Measurements from ENCODE around the gene PPP1R27. TPM values are rescaled to one million over a fixed set of nuclear protein-coding genes. Genes with fewer than 3 reads are reported as not detected.
A peak's percentile ranks its signal among the peaks of the same experiment; 100 is the strongest.

Gene PPP1R27
- total RNA-seq, 1 experiment from 2014 or later: not detected

GRCh38 chr17:81832608-81833159, 2.2 kb downstream of the PPP1R27 start:
- POLR2A ChIA-PET: interaction anchor here (0.6 to 2.3 kb wide), 24 partner anchors 9 to 266 kb away, joined by 3 to 16 read pairs (median 6); partner anchors contain the start of genes ARL16, FASN, HGS and MRPL12
- Mint-ChIP-seq H3K9me3 (ENCODE audit: unreplicated experiment) (no peaks in the 10 kb centered on the region), H3K4me3 (ENCODE audit: unreplicated experiment) (peak overlapping the region; percentile 79), H3K36me3 (ENCODE audit: insufficient read depth, unreplicated experiment) (peaks cover 5% of the 10 kb centered on the region), H3K27me3 (ENCODE audit: insufficient read depth, unreplicated experiment) (no peaks in the 10 kb centered on the region), H3K27ac (ENCODE audit: low read depth, unreplicated experiment) (peak overlapping the region; percentile 80), H3K4me1 (ENCODE audit: insufficient read depth, unreplicated experiment) (peaks cover 9% of the 10 kb centered on the region)
- CTCF ChIA-PET: interaction anchor here (0.5 kb wide), 1 partner anchor 30 kb away, joined by 5 read pairs; no protein-coding TSS in a partner anchor
- intact Hi-C loops (cut with micrococcal nuclease): no loop called here
- TSS peak; percentile 60 for BruUV-seq (replicated peaks)
- peak; percentile 28 for DNase-seq (ENCODE audit: unreplicated experiment)
- TF ChIP-seq CTCF (IDR thresholded peaks at IDR 0.05; ENCODE audit: unreplicated experiment): no peak

- CTCF ChIA-PET: interaction anchor here (0.5 kb wide), 1 partner anchor 31 kb away, joined by 5 read pairs; no protein-coding TSS in a partner anchor
- H3K27ac Mint-ChIP-seq (ENCODE audit: low read depth, unreplicated experiment): peak overlapping the region; percentile 70
- H3K4me1 Mint-ChIP-seq (ENCODE audit: insufficient read depth, unreplicated experiment): peaks cover 9% of the 10 kb centered on the region
- H3K9me3 Mint-ChIP-seq (ENCODE audit: unreplicated experiment): no peaks in the 10 kb centered on the region
- intact Hi-C loops (cut with micrococcal nuclease): no loop called here
- no peaks in the 10 kb centered on the region for H3K27me3 Mint-ChIP-seq (ENCODE audit: insufficient read depth, unreplicated experiment)
- TF ChIP-seq CTCF (IDR thresholded peaks at IDR 0.05; ENCODE audit: unreplicated experiment): no peak
- no TSS peak for BruUV-seq (replicated peaks)
- DNase-seq (ENCODE audit: unreplicated experiment): no peak
- H3K4me3 Mint-ChIP-seq (ENCODE audit: unreplicated experiment): peak overlapping the region; percentile 79
- POLR2A ChIA-PET: interaction anchor here (0.6 to 2.2 kb wide), 7 partner anchors 9 to 155 kb away, joined by 3 to 16 read pairs (median 4); partner anchors contain the start of gene MRPL12
- peaks cover 5% of the 10 kb centered on the region for H3K36me3 Mint-ChIP-seq (ENCODE audit: insufficient read depth, unreplicated experiment)
Measured at GRCh38 chr17:81831957-81832607, 2.8 kb downstream of the PPP1R27 start.

DNA sequence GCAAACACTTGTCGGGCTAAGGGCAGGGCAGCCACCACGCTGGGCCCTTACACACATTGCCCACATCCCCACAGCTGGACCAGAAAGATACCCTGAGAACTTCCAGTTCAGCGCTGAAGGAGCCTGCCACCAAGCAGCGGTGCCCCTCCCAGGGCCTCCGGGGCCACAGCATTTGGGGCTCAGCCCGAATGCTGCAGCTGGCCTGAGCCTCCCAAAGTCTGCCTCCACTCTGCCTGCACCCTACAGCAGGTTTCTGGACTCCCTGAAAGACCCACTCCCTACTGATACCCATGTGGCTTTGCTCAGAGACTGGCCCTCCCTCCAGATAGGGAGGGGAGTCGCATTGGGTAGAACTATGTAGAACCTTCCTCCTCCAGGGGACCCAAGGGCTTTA, 3.3 kb downstream of the PPP1R27 start:
- ChIA-PET POLR2A (no interaction called here), CTCF (no interaction called here)
- peaks cover 9% of the 10 kb centered on the region for H3K4me1 Mint-ChIP-seq (ENCODE audit: insufficient read depth, unreplicated experiment)
- peak overlapping the region; percentile 79 for H3K4me3 Mint-ChIP-seq (ENCODE audit: unreplicated experiment)
- intact Hi-C loops (cut with micrococcal nuclease): no loop called here
- H3K27me3 Mint-ChIP-seq (ENCODE audit: insufficient read depth, unreplicated experiment): no peaks in the 10 kb centered on the region
- no peak for TF ChIP-seq CTCF (IDR thresholded peaks at IDR 0.05; ENCODE audit: unreplicated experiment)
- no peak for DNase-seq (ENCODE audit: unreplicated experiment)
- no peaks in the 10 kb centered on the region for H3K9me3 Mint-ChIP-seq (ENCODE audit: unreplicated experiment)
- H3K27ac Mint-ChIP-seq (ENCODE audit: low read depth, unreplicated experiment): peak overlapping the region; percentile 70
- H3K36me3 Mint-ChIP-seq (ENCODE audit: insufficient read depth, unreplicated experiment): peaks cover 5% of the 10 kb centered on the region
- BruUV-seq (replicated peaks): no TSS peak

- peaks cover 5% of the 10 kb centered on the region for H3K36me3 Mint-ChIP-seq (ENCODE audit: insufficient read depth, unreplicated experiment)
- TF ChIP-seq CTCF (IDR thresholded peaks at IDR 0.05; ENCODE audit: unreplicated experiment): no peak
- no peak overlapping the region for H3K27ac Mint-ChIP-seq (ENCODE audit: low read depth, unreplicated experiment)
- no TSS peak for BruUV-seq (replicated peaks)
- no peaks in the 10 kb centered on the region for H3K27me3 Mint-ChIP-seq (ENCODE audit: insufficient read depth, unreplicated experiment)
- no peaks in the 10 kb centered on the region for H3K9me3 Mint-ChIP-seq (ENCODE audit: unreplicated experiment)
- ChIA-PET CTCF (no interaction called here), POLR2A (no interaction called here)
- intact Hi-C loops (cut with micrococcal nuclease): no loop called here
- DNase-seq (ENCODE audit: unreplicated experiment): no peak
- no peak overlapping the region for H3K4me3 Mint-ChIP-seq (ENCODE audit: unreplicated experiment)
- peaks cover 9% of the 10 kb centered on the region for H3K4me1 Mint-ChIP-seq (ENCODE audit: insufficient read depth, unreplicated experiment)
Measured at GRCh38 chr17:81829858-81830257, 5.0 kb downstream of the PPP1R27 start.
